HepG2 (cell line): ENCODE results near the gene COMMD4. TPM values are rescaled to one million over a fixed set of nuclear protein-coding genes. Genes with fewer than 3 reads are reported as not detected.

Experiments
- CAMTA2 ChIP-seq: sonication (generic); formaldehyde crosslinking; IDR thresholded peaks from 2 replicates; pipeline ENCODE4 v1.4.0; 2020; ENCODE audit warnings: mild to moderate bottlenecking, missing genetic modification reagents, borderline replicate concordance
- MAX ChIP-seq: IDR thresholded peaks from 2 replicates; pipeline ENCODE4 v1.6.1; 2012; ENCODE audit warnings: inconsistent platforms
- REL ChIP-seq: sonication (generic); formaldehyde crosslinking; conservative IDR thresholded peaks from 2 replicates; pipeline ENCODE4 v1.8.0; 2022; ENCODE audit warnings: mild to moderate bottlenecking, missing genetic modification reagents, moderate library complexity
- RXRB ChIP-seq: IDR thresholded peaks from 2 replicates; pipeline ENCODE4 v1.6.1; 2016; ENCODE audit warnings: borderline replicate concordance, missing genetic modification reagents, missing compliant biosample characterization
- ZNF770 ChIP-seq: sonication (generic); formaldehyde crosslinking; IDR thresholded peaks from 2 replicates; pipeline ENCODE4 v1.5.0; 2020; ENCODE audit warnings: mild to moderate bottlenecking, missing genetic modification reagents
- polyA plus RNA-seq, 8 experiments: library from polyadenylated mRNA; depleted of rRNA in 3 of 8; stranded (reverse) in 7 of 8; unstranded in 1 of 8; fragments of >200 nt; fragmentation: Illumina TruSeq in 4 of 8; extraction: Trizol in 4 of 8; gene quantifications; 2 replicates each; pipeline versions ENCODE4 v1.2.1 to v1.2.3, GENCODE V29; 2011 to 2016; ENCODE audit warnings: low read depth in 4 of 8, missing spikeins in 1 of 8, mixed read lengths in 1 of 8; ENCODE audit not compliant: insufficient read depth in 1 of 8
- total RNA-seq, 5 experiments: library from RNA; depleted of rRNA; stranded (reverse); fragments of >200 nt; fragmentation: Illumina TruSeq; extraction: Trizol; gene quantifications; 2 replicates each; pipeline ENCODE4 v1.2.3, GENCODE V29; 2016; ENCODE audit warnings: low read depth in 1 of 5
- TF ChIP-seq, protein P1 (sequence below), 2 experiments: fragments of 450-650 bp in 1 of 2; sonication (generic) in 1 of 2; formaldehyde crosslinking in 1 of 2; IDR thresholded peaks; 2 replicates each; pipeline versions ENCODE4 v1.6.1 to v1.8.0; 2016 to 2022; ENCODE audit warnings: antibody characterized with exemption in 1 of 2, mild to moderate bottlenecking in 1 of 2, missing genetic modification reagents in 1 of 2
- TF ChIP-seq, protein P2 (sequence below): sonication (generic); formaldehyde crosslinking; IDR thresholded peaks from 2 replicates; pipeline ENCODE4 v1.5.1; 2020; ENCODE audit warnings: mild to moderate bottlenecking, missing genetic modification reagents, borderline replicate concordance
- TF ChIP-seq, protein P3 (sequence below): sonication (generic); formaldehyde crosslinking; IDR thresholded peaks from 2 replicates; pipeline ENCODE4 v1.5.1; 2020; ENCODE audit warnings: missing genetic modification reagents, mild to moderate bottlenecking, borderline replicate concordance

Gene COMMD4
- total and polyA plus RNA-seq, 2 of the 13 experiments (the other 11 are each of a cell fraction or from before 2014, with no cell fraction given): 45.8 to 89.9 TPM

- TF ChIP-seq, protein P1, sequence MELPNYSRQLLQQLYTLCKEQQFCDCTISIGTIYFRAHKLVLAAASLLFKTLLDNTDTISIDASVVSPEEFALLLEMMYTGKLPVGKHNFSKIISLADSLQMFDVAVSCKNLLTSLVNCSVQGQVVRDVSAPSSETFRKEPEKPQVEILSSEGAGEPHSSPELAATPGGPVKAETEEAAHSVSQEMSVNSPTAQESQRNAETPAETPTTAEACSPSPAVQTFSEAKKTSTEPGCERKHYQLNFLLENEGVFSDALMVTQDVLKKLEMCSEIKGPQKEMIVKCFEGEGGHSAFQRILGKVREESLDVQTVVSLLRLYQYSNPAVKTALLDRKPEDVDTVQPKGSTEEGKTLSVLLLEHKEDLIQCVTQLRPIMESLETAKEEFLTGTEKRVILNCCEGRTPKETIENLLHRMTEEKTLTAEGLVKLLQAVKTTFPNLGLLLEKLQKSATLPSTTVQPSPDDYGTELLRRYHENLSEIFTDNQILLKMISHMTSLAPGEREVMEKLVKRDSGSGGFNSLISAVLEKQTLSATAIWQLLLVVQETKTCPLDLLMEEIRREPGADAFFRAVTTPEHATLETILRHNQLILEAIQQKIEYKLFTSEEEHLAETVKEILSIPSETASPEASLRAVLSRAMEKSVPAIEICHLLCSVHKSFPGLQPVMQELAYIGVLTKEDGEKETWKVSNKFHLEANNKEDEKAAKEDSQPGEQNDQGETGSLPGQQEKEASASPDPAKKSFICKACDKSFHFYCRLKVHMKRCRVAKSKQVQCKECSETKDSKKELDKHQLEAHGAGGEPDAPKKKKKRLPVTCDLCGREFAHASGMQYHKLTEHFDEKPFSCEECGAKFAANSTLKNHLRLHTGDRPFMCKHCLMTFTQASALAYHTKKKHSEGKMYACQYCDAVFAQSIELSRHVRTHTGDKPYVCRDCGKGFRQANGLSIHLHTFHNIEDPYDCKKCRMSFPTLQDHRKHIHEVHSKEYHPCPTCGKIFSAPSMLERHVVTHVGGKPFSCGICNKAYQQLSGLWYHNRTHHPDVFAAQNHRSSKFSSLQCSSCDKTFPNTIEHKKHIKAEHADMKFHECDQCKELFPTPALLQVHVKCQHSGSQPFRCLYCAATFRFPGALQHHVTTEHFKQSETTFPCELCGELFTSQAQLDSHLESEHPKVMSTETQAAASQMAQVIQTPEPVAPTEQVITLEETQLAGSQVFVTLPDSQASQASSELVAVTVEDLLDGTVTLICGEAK (IDR thresholded peaks at IDR 0.05): no peak
- TF ChIP-seq, protein P1 (CRISPR knock-in tag; IDR thresholded peaks at IDR 0.05): no peak; the same call in 1 of the 2 replicates
- no peak for TF ChIP-seq REL
- no peak for TF ChIP-seq RXRB (CRISPR knock-in tag)
- TF ChIP-seq, protein P2, sequence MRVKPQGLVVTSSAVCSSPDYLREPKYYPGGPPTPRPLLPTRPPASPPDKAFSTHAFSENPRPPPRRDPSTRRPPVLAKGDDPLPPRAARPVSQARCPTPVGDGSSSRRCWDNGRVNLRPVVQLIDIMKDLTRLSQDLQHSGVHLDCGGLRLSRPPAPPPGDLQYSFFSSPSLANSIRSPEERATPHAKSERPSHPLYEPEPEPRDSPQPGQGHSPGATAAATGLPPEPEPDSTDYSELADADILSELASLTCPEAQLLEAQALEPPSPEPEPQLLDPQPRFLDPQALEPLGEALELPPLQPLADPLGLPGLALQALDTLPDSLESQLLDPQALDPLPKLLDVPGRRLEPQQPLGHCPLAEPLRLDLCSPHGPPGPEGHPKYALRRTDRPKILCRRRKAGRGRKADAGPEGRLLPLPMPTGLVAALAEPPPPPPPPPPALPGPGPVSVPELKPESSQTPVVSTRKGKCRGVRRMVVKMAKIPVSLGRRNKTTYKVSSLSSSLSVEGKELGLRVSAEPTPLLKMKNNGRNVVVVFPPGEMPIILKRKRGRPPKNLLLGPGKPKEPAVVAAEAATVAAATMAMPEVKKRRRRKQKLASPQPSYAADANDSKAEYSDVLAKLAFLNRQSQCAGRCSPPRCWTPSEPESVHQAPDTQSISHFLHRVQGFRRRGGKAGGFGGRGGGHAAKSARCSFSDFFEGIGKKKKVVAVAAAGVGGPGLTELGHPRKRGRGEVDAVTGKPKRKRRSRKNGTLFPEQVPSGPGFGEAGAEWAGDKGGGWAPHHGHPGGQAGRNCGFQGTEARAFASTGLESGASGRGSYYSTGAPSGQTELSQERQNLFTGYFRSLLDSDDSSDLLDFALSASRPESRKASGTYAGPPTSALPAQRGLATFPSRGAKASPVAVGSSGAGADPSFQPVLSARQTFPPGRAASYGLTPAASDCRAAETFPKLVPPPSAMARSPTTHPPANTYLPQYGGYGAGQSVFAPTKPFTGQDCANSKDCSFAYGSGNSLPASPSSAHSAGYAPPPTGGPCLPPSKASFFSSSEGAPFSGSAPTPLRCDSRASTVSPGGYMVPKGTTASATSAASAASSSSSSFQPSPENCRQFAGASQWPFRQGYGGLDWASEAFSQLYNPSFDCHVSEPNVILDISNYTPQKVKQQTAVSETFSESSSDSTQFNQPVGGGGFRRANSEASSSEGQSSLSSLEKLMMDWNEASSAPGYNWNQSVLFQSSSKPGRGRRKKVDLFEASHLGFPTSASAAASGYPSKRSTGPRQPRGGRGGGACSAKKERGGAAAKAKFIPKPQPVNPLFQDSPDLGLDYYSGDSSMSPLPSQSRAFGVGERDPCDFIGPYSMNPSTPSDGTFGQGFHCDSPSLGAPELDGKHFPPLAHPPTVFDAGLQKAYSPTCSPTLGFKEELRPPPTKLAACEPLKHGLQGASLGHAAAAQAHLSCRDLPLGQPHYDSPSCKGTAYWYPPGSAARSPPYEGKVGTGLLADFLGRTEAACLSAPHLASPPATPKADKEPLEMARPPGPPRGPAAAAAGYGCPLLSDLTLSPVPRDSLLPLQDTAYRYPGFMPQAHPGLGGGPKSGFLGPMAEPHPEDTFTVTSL (CRISPR knock-in tag): no peak; the same call in 1 of the 2 replicates
- TF ChIP-seq ZNF770 (CRISPR knock-in tag): no peak
- no peak; the same call in 1 of the 2 replicates for TF ChIP-seq CAMTA2
- TF ChIP-seq MAX: peak; percentile 91
- TF ChIP-seq, protein P3, sequence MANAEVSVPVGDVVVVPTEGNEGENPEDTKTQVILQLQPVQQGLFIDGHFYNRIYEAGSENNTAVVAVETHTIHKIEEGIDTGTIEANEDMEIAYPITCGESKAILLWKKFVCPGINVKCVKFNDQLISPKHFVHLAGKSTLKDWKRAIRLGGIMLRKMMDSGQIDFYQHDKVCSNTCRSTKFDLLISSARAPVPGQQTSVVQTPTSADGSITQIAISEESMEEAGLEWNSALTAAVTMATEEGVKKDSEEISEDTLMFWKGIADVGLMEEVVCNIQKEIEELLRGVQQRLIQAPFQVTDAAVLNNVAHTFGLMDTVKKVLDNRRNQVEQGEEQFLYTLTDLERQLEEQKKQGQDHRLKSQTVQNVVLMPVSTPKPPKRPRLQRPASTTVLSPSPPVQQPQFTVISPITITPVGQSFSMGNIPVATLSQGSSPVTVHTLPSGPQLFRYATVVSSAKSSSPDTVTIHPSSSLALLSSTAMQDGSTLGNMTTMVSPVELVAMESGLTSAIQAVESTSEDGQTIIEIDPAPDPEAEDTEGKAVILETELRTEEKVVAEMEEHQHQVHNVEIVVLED: no peak
These were observed 32.9 kb downstream of the COMMD4 start (continued) for GRCh38 chr15:75368689-75369239.
